ENCODE data around the gene DOK3. TPM values are rescaled to one million over a fixed set of nuclear protein-coding genes. Genes with fewer than 3 reads are reported as not detected.

Gene DOK3
- total and polyA plus RNA-seq, 2 of the 13 experiments (the other 11 are each of a cell fraction or from before 2014, with no cell fraction given): 1.4 to 1.5 TPM

GRCh38 chr5:177504086-177505056 lies 5.3 kb downstream of the DOK3 start (continued):
- TF ChIP-seq, protein P1, sequence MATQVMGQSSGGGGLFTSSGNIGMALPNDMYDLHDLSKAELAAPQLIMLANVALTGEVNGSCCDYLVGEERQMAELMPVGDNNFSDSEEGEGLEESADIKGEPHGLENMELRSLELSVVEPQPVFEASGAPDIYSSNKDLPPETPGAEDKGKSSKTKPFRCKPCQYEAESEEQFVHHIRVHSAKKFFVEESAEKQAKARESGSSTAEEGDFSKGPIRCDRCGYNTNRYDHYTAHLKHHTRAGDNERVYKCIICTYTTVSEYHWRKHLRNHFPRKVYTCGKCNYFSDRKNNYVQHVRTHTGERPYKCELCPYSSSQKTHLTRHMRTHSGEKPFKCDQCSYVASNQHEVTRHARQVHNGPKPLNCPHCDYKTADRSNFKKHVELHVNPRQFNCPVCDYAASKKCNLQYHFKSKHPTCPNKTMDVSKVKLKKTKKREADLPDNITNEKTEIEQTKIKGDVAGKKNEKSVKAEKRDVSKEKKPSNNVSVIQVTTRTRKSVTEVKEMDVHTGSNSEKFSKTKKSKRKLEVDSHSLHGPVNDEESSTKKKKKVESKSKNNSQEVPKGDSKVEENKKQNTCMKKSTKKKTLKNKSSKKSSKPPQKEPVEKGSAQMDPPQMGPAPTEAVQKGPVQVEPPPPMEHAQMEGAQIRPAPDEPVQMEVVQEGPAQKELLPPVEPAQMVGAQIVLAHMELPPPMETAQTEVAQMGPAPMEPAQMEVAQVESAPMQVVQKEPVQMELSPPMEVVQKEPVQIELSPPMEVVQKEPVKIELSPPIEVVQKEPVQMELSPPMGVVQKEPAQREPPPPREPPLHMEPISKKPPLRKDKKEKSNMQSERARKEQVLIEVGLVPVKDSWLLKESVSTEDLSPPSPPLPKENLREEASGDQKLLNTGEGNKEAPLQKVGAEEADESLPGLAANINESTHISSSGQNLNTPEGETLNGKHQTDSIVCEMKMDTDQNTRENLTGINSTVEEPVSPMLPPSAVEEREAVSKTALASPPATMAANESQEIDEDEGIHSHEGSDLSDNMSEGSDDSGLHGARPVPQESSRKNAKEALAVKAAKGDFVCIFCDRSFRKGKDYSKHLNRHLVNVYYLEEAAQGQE (IDR thresholded peaks at IDR 0.05; ENCODE audit: borderline replicate concordance in 1 of 2, low read depth in 1 of 2, low read length in 2 of 2): no peak
- TF ChIP-seq RBFOX2 (IDR thresholded peaks at IDR 0.05; ENCODE audit: low read depth, low read length) (0 out of 2 replicates have a peak, but pooled peaks have one; percentile 21), TRIM22 (IDR thresholded peaks at IDR 0.05) (no peak)
